NCI-H526 treated with DMSO at 0.1 percent for 48 hours (cell line): ENCODE measurements around the gene NUDT8.
A peak's percentile ranks its signal among the peaks of the same experiment; 100 is the strongest.
"Not testable (repeated sequence)": the region's sequence is repeated elsewhere in the genome, so short reads cannot be mapped to it uniquely, and the experiment has no call there.

Experiments used
- DNase-seq: peaks from one replicate; lab custom pipeline; 2025; lab: John Stamatoyannopoulos, UW

Gene NUDT8

GRCh38 chr11:67660752-67661151 is 31.0 kb upstream of the NUDT8 start:
- DNase-seq, result not testable (repeated sequence)

GRCh38 chr11:67659651-67660165 is 30.0 kb upstream of the NUDT8 start:
- not testable (repeated sequence) for DNase-seq

- no peak for DNase-seq
Observed at GRCh38 chr11:67657300-67657699, 27.6 kb upstream of the NUDT8 start.

- DNase-seq, result no peak
Observed at GRCh38 chr11:67656278-67656922, 26.7 kb upstream of the NUDT8 start.

- no peak for DNase-seq
Observed at GRCh38 chr11:67654225-67654624, 24.5 kb upstream of the NUDT8 start.

GRCh38 chr11:67652965-67653845 is 23.5 kb upstream of the NUDT8 start:
- DNase-seq, result no peak

GRCh38 chr11:67651976-67652781 is 22.4 kb upstream of the NUDT8 start:
- no peak for DNase-seq

GRCh38 chr11:67649634-67650510 is 20.1 kb upstream of the NUDT8 start:
- peak; percentile 47 for DNase-seq

- no peak for DNase-seq
Observed at GRCh38 chr11:67648796-67649613, 19.3 kb upstream of the NUDT8 start.

GRCh38 chr11:67648140-67648795 is 18.5 kb upstream of the NUDT8 start:
- DNase-seq, result peak; percentile 36

- DNase-seq, result no peak
Observed at GRCh38 chr11:67647471-67647870, 17.7 kb upstream of the NUDT8 start.

- DNase-seq, result no peak
Observed at GRCh38 chr11:67646535-67647336, 17.0 kb upstream of the NUDT8 start.

GRCh38 chr11:67645521-67646461 is 16.1 kb upstream of the NUDT8 start:
- no peak for DNase-seq

GRCh38 chr11:67644472-67645418 is 15.0 kb upstream of the NUDT8 start:
- no peak for DNase-seq

- DNase-seq, result peak; percentile 22
Observed at GRCh38 chr11:67644042-67644441, 14.3 kb upstream of the NUDT8 start.
